HG02840 (cell line): ENCODE measurements around the gene RAB34.

Source experiments
- ATAC-seq: cut with Tn5 transposase; IDR thresholded peaks from one replicate; pipeline ENCODE4 v1.9.1; 2021; ENCODE audit warnings: mild to moderate bottlenecking, moderate library complexity, moderate number of reproducible peaks; ENCODE audit not compliant: unreplicated experiment, low FRiP score

The RAB34 gene

GRCh38 chr17:28688481-28688880, 29.2 kb downstream of the RAB34 start:
- ATAC-seq = no peak

- no peak for ATAC-seq
These were observed 31.4 kb downstream of the RAB34 start for GRCh38 chr17:28686296-28686695.

- no peak for ATAC-seq
These were observed 32.3 kb downstream of the RAB34 start for GRCh38 chr17:28685366-28685765.

- ATAC-seq = no peak
These were observed 32.7 kb downstream of the RAB34 start for GRCh38 chr17:28684963-28685362.

- ATAC-seq = no peak
These were observed 35.0 kb downstream of the RAB34 start for GRCh38 chr17:28682655-28683054.

- ATAC-seq = no peak
These were observed 41.7 kb downstream of the RAB34 start for GRCh38 chr17:28675980-28676379.

- no peak for ATAC-seq
These were observed 42.2 kb downstream of the RAB34 start for GRCh38 chr17:28675490-28675889.

GRCh38 chr17:28669918-28670317, 47.8 kb downstream of the RAB34 start:
- no peak for ATAC-seq

- no peak for ATAC-seq
These were observed 49.8 kb downstream of the RAB34 start for GRCh38 chr17:28667870-28668269.

GRCh38 chr17:28665994-28666393, 51.7 kb downstream of the RAB34 start:
- ATAC-seq = no peak
